Left kidney (tissue), 8 donors: Measurements from ENCODE around the gene CCDC14. TPM values are rescaled to one million over a fixed set of nuclear protein-coding genes. Genes with fewer than 3 reads are reported as not detected.
A peak's percentile ranks its signal among the peaks of the same experiment; 100 is the strongest.
"Not testable (repeated sequence)": the region's sequence is repeated elsewhere in the genome, so short reads cannot be mapped to it uniquely, and the experiment has no call there.

Experiments used
- DNase-seq: peaks from one replicate; pipeline ENCODE4 v3.0.0-alpha.2; 2013
- long read RNA-seq, 8 donors: transcript quantifications; one replicate each; lab custom pipeline, GENCODE V29; 2026
- polyA plus RNA-seq: library from polyadenylated mRNA; unstranded; fragments of 120-200 nt; gene quantifications from one replicate; pipeline ENCODE4 v1.2.1, GENCODE V29; 2013; ENCODE audit not compliant: insufficient read length

CCDC14 gene, protein sequence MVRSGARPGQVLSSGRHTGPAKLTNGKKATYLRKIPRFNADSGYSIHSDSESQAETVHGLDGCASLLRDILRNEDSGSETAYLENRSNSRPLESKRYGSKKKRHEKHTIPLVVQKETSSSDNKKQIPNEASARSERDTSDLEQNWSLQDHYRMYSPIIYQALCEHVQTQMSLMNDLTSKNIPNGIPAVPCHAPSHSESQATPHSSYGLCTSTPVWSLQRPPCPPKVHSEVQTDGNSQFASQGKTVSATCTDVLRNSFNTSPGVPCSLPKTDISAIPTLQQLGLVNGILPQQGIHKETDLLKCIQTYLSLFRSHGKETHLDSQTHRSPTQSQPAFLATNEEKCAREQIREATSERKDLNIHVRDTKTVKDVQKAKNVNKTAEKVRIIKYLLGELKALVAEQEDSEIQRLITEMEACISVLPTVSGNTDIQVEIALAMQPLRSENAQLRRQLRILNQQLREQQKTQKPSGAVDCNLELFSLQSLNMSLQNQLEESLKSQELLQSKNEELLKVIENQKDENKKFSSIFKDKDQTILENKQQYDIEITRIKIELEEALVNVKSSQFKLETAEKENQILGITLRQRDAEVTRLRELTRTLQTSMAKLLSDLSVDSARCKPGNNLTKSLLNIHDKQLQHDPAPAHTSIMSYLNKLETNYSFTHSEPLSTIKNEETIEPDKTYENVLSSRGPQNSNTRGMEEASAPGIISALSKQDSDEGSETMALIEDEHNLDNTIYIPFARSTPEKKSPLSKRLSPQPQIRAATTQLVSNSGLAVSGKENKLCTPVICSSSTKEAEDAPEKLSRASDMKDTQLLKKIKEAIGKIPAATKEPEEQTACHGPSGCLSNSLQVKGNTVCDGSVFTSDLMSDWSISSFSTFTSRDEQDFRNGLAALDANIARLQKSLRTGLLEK
- polyA plus RNA-seq = 218 TPM
- long read RNA-seq, donor 1, full-length matches to known transcripts = 5 of 17 reads
- long read RNA-seq, donor 1, partial matches to known transcripts = 12 of 17 reads
- long read RNA-seq, donor 1, other reads (novel, unspliced or antisense) = 0 of 17 reads
- long read RNA-seq, donor 2, full-length matches to known transcripts = 1 of 17 reads
- long read RNA-seq, donor 2, partial matches to known transcripts = 16 of 17 reads
- long read RNA-seq, donor 2, other reads (novel, unspliced or antisense) = 0 of 17 reads
- long read RNA-seq, donor 3, full-length matches to known transcripts = 3 of 3 reads
- long read RNA-seq, donor 3, partial matches to known transcripts = 0 of 3 reads
- long read RNA-seq, donor 3, other reads (novel, unspliced or antisense) = 0 of 3 reads
- long read RNA-seq, donor 4 = 0 reads
- long read RNA-seq, donor 5, full-length matches to known transcripts = 1 of 6 reads
- long read RNA-seq, donor 5, partial matches to known transcripts = 5 of 6 reads
- long read RNA-seq, donor 5, other reads (novel, unspliced or antisense) = 0 of 6 reads
- long read RNA-seq, donor 6, full-length matches to known transcripts = 3 of 3 reads
- long read RNA-seq, donor 6, partial matches to known transcripts = 0 of 3 reads
- long read RNA-seq, donor 6, other reads (novel, unspliced or antisense) = 0 of 3 reads
- long read RNA-seq, donor 7, full-length matches to known transcripts = 5 of 22 reads
- long read RNA-seq, donor 7, partial matches to known transcripts = 17 of 22 reads
- long read RNA-seq, donor 7, other reads (novel, unspliced or antisense) = 0 of 22 reads
- long read RNA-seq, donor 8, partial matches to known transcripts = 0 of 2 reads
- long read RNA-seq, donor 8, other reads (novel, unspliced or antisense) = 0 of 2 reads

GRCh38 chr3:123960781-123961507 lies at the start of gene CCDC14:
TSS of gene CCDC14 (minus strand) at chr3:123961229. CDS start at chr3:123961173, 56 bp downstream.
- DNase-seq = peak; percentile 96

DNA sequence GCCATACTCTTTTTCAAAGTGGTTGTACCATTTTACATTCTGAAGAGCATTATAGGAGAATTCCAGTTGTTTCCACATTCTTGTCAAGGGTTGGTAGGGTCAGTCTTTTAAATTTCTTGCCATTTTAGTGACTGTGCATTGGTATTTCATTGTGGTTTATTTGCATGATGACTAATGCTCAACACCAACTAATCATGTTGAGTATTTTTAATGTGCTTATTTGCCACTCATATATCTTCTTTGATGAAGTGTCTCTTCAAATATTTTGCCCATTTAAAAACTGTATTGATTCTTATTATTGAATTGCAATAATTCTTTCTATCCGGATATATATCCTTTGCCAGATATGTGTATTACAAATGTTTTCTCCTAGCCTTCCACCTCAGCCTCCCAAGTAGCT lies 47.3 kb upstream of the CCDC14 start:
- DNase-seq = not testable (repeated sequence)

- DNase-seq = no peak
These were observed 46.2 kb upstream of the CCDC14 start for GRCh38 chr3:124007186-124007585.

DNA sequence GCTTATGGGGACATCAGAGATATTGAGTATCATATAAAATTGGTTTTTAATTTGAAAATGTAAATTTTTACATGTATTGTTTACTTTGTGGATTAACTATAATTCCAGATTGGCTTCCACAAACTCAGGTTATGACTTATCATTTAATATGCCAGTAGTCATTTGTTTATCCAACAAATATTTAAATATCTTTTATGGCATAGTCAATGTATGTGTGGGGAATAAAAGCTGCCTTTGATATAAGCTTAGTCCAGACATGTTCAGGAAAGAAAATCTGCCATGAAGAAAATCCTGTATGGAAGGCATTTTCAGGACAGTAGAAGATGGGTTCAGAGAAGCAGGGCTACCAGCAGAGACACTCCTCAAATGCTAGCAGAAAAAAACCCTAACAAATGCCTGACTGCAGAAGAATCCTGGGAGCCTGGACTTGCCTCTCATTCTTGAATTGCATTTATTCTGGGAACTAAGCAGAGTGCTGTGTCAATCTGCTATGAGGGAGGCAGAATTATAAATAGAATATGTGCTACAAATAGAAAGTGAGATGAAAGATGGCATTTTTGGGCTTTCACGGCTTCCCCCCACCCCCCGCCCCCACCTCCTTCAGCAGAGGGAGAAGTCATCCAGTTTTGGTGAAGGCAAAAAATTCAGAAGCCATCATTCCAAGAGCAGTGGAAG lies 41.5 kb upstream of the CCDC14 start:
- DNase-seq = not testable (repeated sequence)

- DNase-seq = not testable (repeated sequence)
These were observed 40.3 kb upstream of the CCDC14 start for GRCh38 chr3:124001366-124001765.

DNA sequence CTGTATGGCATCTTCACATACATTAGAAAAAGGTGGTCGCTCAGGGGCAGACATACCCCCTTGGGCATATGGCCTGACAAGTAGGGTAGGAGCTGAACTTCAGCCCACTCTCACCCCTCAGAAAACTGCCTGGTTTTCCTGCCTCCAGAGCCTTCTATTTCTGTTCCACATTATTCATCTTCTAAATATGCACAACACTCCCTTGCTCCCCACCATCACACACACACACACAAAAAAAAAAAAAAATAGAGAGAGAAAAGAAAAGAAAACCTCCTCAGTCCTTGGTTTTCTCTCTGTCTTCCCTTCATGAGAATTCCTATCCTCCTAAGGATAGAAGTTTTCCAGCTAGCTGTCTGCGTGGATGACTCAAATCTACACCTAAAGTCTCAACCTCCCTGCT lies 36.5 kb upstream of the CCDC14 start:
- no peak for DNase-seq

GRCh38 chr3:123993818-123994217 lies 32.8 kb upstream of the CCDC14 start:
- no peak for DNase-seq

- not testable (repeated sequence) for DNase-seq
These were observed 30.9 kb upstream of the CCDC14 start, which contains the start of gene ROPN1 for GRCh38 chr3:123991730-123992588. TSS of gene ROPN1 (minus strand) at chr3:123992124. CDS start at chr3:123980481, 11,643 bp downstream.

DNA sequence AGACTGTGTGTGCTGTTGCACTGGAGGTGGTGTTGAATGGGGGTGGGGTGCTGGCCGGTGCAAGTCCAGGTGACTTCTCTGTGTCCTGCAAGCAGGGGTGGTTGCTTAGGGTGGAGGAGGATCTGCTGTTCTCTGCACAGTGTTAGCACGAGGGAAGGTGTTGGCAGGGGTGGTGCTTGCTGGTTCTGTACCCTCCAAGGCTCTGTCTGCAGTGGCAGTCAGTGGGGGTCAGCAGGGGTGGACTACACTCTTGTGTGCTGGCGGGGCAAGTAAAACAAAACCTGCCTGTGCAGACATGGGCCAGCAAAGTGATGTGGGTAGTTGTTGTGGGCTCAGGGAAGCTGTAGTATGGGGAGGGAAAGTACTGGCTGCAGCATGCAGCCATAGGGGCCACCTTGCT lies 25.4 kb upstream of the CCDC14 start:
- no peak for DNase-seq

GRCh38 chr3:123984957-123985356 lies 23.9 kb upstream of the CCDC14 start:
- no peak for DNase-seq

DNA sequence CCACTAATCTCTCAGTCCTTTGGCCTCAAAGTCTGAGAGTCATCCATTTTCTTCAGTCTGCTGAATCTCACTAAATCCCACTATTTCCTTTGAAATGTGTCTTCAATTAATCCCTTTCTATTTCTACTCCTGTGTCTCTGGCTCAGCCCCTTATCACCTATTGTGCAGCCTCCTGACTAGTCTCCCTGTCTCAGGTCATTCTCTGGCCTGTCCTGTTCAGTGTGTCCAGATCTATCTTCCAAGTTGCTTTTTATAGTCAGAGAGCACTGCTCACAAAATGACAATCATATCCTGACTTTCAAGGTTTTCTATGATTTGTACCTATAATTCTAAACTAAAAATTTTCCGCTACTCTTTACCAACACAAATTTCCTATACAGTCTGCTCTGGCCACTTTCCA lies 23.3 kb upstream of the CCDC14 start:
- no peak for DNase-seq

GRCh38 chr3:123981317-123981716 lies 20.3 kb upstream of the CCDC14 start:
- DNase-seq = not testable (repeated sequence)

DNA sequence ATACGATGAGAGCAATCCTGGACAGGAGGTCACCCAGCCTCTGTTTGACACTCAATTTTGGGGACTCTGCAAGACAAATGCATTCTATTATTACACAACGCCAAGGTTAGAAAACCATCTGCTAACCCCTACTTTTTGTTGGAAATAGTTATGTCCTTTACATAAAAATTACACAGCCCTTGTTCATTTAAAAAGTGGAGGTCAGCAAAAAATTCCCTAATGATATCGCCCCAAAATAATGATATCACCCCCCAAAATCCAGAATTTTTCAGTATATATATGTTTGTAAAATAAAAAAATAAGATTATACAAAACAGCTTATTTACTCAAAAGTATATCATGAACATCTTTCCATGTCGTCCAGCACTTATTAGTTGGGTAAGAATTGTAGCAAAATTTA lies 19.5 kb upstream of the CCDC14 start:
- DNase-seq = no peak

GRCh38 chr3:123979525-123980501 lies 18.8 kb upstream of the CCDC14 start:
- not testable (repeated sequence) for DNase-seq

- not testable (repeated sequence) for DNase-seq
These were observed 15.9 kb upstream of the CCDC14 start for GRCh38 chr3:123976904-123977303.

GRCh38 chr3:123976181-123976898 lies 15.3 kb upstream of the CCDC14 start:
- not testable (repeated sequence) for DNase-seq
